Measurements from ENCODE around the gene C3orf33. TPM values are rescaled to one million over a fixed set of nuclear protein-coding genes. Genes with fewer than 3 reads are reported as not detected.

C3orf33 gene
- total and polyA plus RNA-seq, 2 of the 13 experiments (the other 11 are each of a cell fraction or from before 2014, with no cell fraction given): 9.2 to 12.6 TPM

GRCh38 chr3:155748611-155749365, 57.3 kb downstream of the C3orf33 start (continued):
- TF ChIP-seq MXD1 (CRISPR knock-in tag; IDR thresholded peaks at IDR 0.05) (no peak), ZSCAN12 (CRISPR knock-in tag; IDR thresholded peaks at IDR 0.05) (no peak), KDM5A (IDR thresholded peaks at IDR 0.05; ENCODE audit: borderline replicate concordance, low read length) (no peak), HNF1B (CRISPR knock-in tag; IDR thresholded peaks at IDR 0.05) (no peak), ZNF530 (CRISPR knock-in tag; IDR thresholded peaks at IDR 0.05; ENCODE audit: low read depth) (no peak), ZNF616 (CRISPR knock-in tag; IDR thresholded peaks at IDR 0.05; ENCODE audit: low read depth) (no peak), PCBP2 (optimal IDR thresholded peaks at IDR 0.05; ENCODE audit: low read depth, low read length, poor library complexity, severe bottlenecking) (no peak), TEF (CRISPR knock-in tag; IDR thresholded peaks at IDR 0.05) (no peak), SOX5 (CRISPR knock-in tag; IDR thresholded peaks at IDR 0.05; ENCODE audit: borderline replicate concordance) (no peak), RARA (CRISPR knock-in tag; IDR thresholded peaks at IDR 0.05) (peak; percentile 37; the same call in 1 of the 2 replicates), HNF4A (CRISPR knock-in tag; IDR thresholded peaks at IDR 0.05) (peak; percentile 39; the same call in 1 of the 2 replicates), SIN3A (IDR thresholded peaks at IDR 0.05; ENCODE audit: borderline replicate concordance, low read depth, low read length) (no peak), MED8 (CRISPR knock-in tag; IDR thresholded peaks at IDR 0.05; ENCODE audit: insufficient replicate concordance) (no peak), DDIT3 (CRISPR knock-in tag; IDR thresholded peaks at IDR 0.05) (no peak), HOXA5 (CRISPR knock-in tag; IDR thresholded peaks at IDR 0.05) (no peak), FOXM1 (CRISPR knock-in tag; IDR thresholded peaks at IDR 0.05) (no peak), HNRNPL (IDR thresholded peaks at IDR 0.05; ENCODE audit: low read depth, low read length) (no peak), SMYD3 (CRISPR knock-in tag; IDR thresholded peaks at IDR 0.05) (no peak)
- TF ChIP-seq, protein P1, sequence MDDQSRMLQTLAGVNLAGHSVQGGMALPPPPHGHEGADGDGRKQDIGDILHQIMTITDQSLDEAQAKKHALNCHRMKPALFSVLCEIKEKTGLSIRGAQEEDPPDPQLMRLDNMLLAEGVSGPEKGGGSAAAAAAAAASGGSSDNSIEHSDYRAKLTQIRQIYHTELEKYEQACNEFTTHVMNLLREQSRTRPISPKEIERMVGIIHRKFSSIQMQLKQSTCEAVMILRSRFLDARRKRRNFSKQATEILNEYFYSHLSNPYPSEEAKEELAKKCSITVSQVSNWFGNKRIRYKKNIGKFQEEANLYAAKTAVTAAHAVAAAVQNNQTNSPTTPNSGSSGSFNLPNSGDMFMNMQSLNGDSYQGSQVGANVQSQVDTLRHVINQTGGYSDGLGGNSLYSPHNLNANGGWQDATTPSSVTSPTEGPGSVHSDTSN (CRISPR knock-in tag; IDR thresholded peaks at IDR 0.05; ENCODE audit: borderline replicate concordance): no peak
- TF ChIP-seq, protein P2, sequence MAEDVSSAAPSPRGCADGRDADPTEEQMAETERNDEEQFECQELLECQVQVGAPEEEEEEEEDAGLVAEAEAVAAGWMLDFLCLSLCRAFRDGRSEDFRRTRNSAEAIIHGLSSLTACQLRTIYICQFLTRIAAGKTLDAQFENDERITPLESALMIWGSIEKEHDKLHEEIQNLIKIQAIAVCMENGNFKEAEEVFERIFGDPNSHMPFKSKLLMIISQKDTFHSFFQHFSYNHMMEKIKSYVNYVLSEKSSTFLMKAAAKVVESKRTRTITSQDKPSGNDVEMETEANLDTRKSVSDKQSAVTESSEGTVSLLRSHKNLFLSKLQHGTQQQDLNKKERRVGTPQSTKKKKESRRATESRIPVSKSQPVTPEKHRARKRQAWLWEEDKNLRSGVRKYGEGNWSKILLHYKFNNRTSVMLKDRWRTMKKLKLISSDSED (CRISPR knock-in tag; IDR thresholded peaks at IDR 0.05): no peak
- TF ChIP-seq, protein P3, sequence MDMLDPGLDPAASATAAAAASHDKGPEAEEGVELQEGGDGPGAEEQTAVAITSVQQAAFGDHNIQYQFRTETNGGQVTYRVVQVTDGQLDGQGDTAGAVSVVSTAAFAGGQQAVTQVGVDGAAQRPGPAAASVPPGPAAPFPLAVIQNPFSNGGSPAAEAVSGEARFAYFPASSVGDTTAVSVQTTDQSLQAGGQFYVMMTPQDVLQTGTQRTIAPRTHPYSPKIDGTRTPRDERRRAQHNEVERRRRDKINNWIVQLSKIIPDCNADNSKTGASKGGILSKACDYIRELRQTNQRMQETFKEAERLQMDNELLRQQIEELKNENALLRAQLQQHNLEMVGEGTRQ (IDR thresholded peaks at IDR 0.05; ENCODE audit: low read depth, low read length): no peak
- TF ChIP-seq, protein P3 (CRISPR knock-in tag; IDR thresholded peaks at IDR 0.05; ENCODE audit: borderline replicate concordance): no peak

Measured in HepG2 (cell line).